ENCODE measurements around the gene PTPRM.
"Not testable (repeated sequence)": the region's sequence is repeated elsewhere in the genome, so short reads cannot be mapped to it uniquely, and the experiment has no call there.

The PTPRM gene

GRCh38 chr18:7735196-7735595 is 168.1 kb downstream of the PTPRM start:
- Histone ChIP-seq H4K20me1 (ENCODE audit: control insufficient read depth, insufficient read depth, low read depth, low read length) (no peaks in the 10 kb centered on the region), H3K27ac (ENCODE audit: low read depth, low read length) (no peak overlapping the region), H3K4me3 (ENCODE audit: low read length) (no peak overlapping the region), H3F3A (ENCODE audit: control insufficient read depth, insufficient read depth) (no peaks in the 10 kb centered on the region), H3K4me1 (ENCODE audit: control insufficient read depth, low read length) (no peaks in the 10 kb centered on the region), H3K4me2 (ENCODE audit: low read length) (no peak overlapping the region), H3K9me2 (replicated peaks; ENCODE audit: control insufficient read depth, low read length) (no peaks in the 10 kb centered on the region), H3K79me2 (ENCODE audit: control insufficient read depth, low read length) (no peaks in the 10 kb centered on the region), H3K9me3 (ENCODE audit: control insufficient read depth, insufficient read depth, low read length) (no peaks in the 10 kb centered on the region), H3K36me3 (ENCODE audit: control insufficient read depth, low read length) (no peaks in the 10 kb centered on the region), H3K27me3 (ENCODE audit: control insufficient read depth, low read length) (no peaks in the 10 kb centered on the region)
- no peak for TF ChIP-seq CTCF (IDR thresholded peaks at IDR 0.05; ENCODE audit: low read depth, low read length, poor library complexity, severe bottlenecking)
- TF ChIP-seq EZH2phosphoT487 (IDR thresholded peaks at IDR 0.05; ENCODE audit: borderline replicate concordance, low read length), result no peak

GRCh38 chr18:7735626-7736175 is 168.6 kb downstream of the PTPRM start:
- Histone ChIP-seq H3K9me2 (replicated peaks; ENCODE audit: control insufficient read depth, low read length) (no peaks in the 10 kb centered on the region), H3K9me3 (ENCODE audit: control insufficient read depth, insufficient read depth, low read length) (no peaks in the 10 kb centered on the region), H3K36me3 (ENCODE audit: control insufficient read depth, low read length) (no peaks in the 10 kb centered on the region), H3K4me1 (ENCODE audit: control insufficient read depth, low read length) (no peaks in the 10 kb centered on the region), H3F3A (ENCODE audit: control insufficient read depth, insufficient read depth) (no peaks in the 10 kb centered on the region), H3K79me2 (ENCODE audit: control insufficient read depth, low read length) (no peaks in the 10 kb centered on the region), H3K4me3 (ENCODE audit: low read length) (no peak overlapping the region), H3K27me3 (ENCODE audit: control insufficient read depth, low read length) (no peaks in the 10 kb centered on the region), H3K27ac (ENCODE audit: low read depth, low read length) (no peak overlapping the region), H3K4me2 (ENCODE audit: low read length) (no peak overlapping the region), H4K20me1 (ENCODE audit: control insufficient read depth, insufficient read depth, low read depth, low read length) (no peaks in the 10 kb centered on the region)
- TF ChIP-seq CTCF (IDR thresholded peaks at IDR 0.05; ENCODE audit: low read depth, low read length, poor library complexity, severe bottlenecking), result no peak
- TF ChIP-seq EZH2phosphoT487 (IDR thresholded peaks at IDR 0.05; ENCODE audit: borderline replicate concordance, low read length), result no peak

- not testable (repeated sequence) for H3K27ac ChIP-seq (ENCODE audit: low read depth, low read length); H3K36me3 ChIP-seq (ENCODE audit: control insufficient read depth, low read length); H4K20me1 ChIP-seq (ENCODE audit: control insufficient read depth, insufficient read depth, low read depth, low read length); H3K79me2 ChIP-seq (ENCODE audit: control insufficient read depth, low read length); H3K9me2 ChIP-seq (replicated peaks; ENCODE audit: control insufficient read depth, low read length); H3K4me3 ChIP-seq (ENCODE audit: low read length); H3F3A ChIP-seq (ENCODE audit: control insufficient read depth, insufficient read depth); H3K27me3 ChIP-seq (ENCODE audit: control insufficient read depth, low read length); H3K4me2 ChIP-seq (ENCODE audit: low read length); H3K9me3 ChIP-seq (ENCODE audit: control insufficient read depth, insufficient read depth, low read length); H3K4me1 ChIP-seq (ENCODE audit: control insufficient read depth, low read length)
Observed at GRCh38 chr18:7736526-7736925, 169.4 kb downstream of the PTPRM start.

- no peaks in the 10 kb centered on the region for H3K27me3 ChIP-seq (ENCODE audit: control insufficient read depth, low read length)
- no peak overlapping the region for H3K4me2 ChIP-seq (ENCODE audit: low read length)
- H3K9me3 ChIP-seq (ENCODE audit: control insufficient read depth, insufficient read depth, low read length), result no peaks in the 10 kb centered on the region
- H3K4me1 ChIP-seq (ENCODE audit: control insufficient read depth, low read length), result no peaks in the 10 kb centered on the region
- no peak for TF ChIP-seq CTCF (IDR thresholded peaks at IDR 0.05; ENCODE audit: low read depth, low read length, poor library complexity, severe bottlenecking)
- no peak for TF ChIP-seq EZH2phosphoT487 (IDR thresholded peaks at IDR 0.05; ENCODE audit: borderline replicate concordance, low read length)
- H3K9me2 ChIP-seq (replicated peaks; ENCODE audit: control insufficient read depth, low read length), result no peaks in the 10 kb centered on the region
- H3K4me3 ChIP-seq (ENCODE audit: low read length), result no peak overlapping the region
- H3K79me2 ChIP-seq (ENCODE audit: control insufficient read depth, low read length), result no peaks in the 10 kb centered on the region
- no peaks in the 10 kb centered on the region for H3K36me3 ChIP-seq (ENCODE audit: control insufficient read depth, low read length)
- no peaks in the 10 kb centered on the region for H4K20me1 ChIP-seq (ENCODE audit: control insufficient read depth, insufficient read depth, low read depth, low read length)
- no peak overlapping the region for H3K27ac ChIP-seq (ENCODE audit: low read depth, low read length)
- no peaks in the 10 kb centered on the region for H3F3A ChIP-seq (ENCODE audit: control insufficient read depth, insufficient read depth)
Observed at GRCh38 chr18:7737550-7737949, 170.4 kb downstream of the PTPRM start.
